K562 (cell line): ENCODE data around the gene BCL2L1. TPM values are rescaled to one million over a fixed set of nuclear protein-coding genes. Genes with fewer than 3 reads are reported as not detected.
A peak's percentile ranks its signal among the peaks of the same experiment; 100 is the strongest.

ENCODE experiments used
- BRD9 ChIP-seq: fragments of 450-650 bp; IDR thresholded peaks from 2 replicates; pipeline ENCODE4 v1.6.1; 2018; ENCODE audit warnings: low read depth; ENCODE audit not compliant: partially characterized antibody
- CTBP1 ChIP-seq: fragments of 450-650 bp; IDR thresholded peaks from 2 replicates; pipeline ENCODE4 v1.6.1; 2016; ENCODE audit warnings: borderline replicate concordance
- FOXP1 ChIP-seq: sonication (generic); formaldehyde crosslinking; IDR thresholded peaks from 2 replicates; pipeline ENCODE4 v1.8.0; 2022; ENCODE audit warnings: mild to moderate bottlenecking, missing genetic modification reagents
- GTF2A2 ChIP-seq: IDR thresholded peaks from 2 replicates; pipeline ENCODE4 v1.6.1; 2016; ENCODE audit warnings: mild to moderate bottlenecking, missing genetic modification characterization, missing compliant biosample characterization
- HDAC1 ChIP-seq, 2 experiments: fragments of 450-650 bp; IDR thresholded peaks; 2 replicates each; pipeline ENCODE4 v1.6.1; 2016 to 2017; ENCODE audit warnings: inconsistent platforms in 1 of 2, mild to moderate bottlenecking in 1 of 2, moderate library complexity in 1 of 2
- HOMEZ ChIP-seq: fragments of 250-450 bp; sonication (Bioruptor Pico); IDR thresholded peaks from 2 replicates; pipeline ENCODE4 v1.4.0; 2020; ENCODE audit warnings: mild to moderate bottlenecking, moderate library complexity
- KDM5B ChIP-seq: fragments of 200-600 bp; sonication (generic); IDR thresholded peaks from 2 replicates; pipeline ENCODE4 v1.6.1; 2012; ENCODE audit warnings: low read depth, mild to moderate bottlenecking, moderate library complexity, low read length, control low read depth, inconsistent platforms; ENCODE audit not compliant: insufficient replicate concordance
- KLF16 ChIP-seq: IDR thresholded peaks from 2 replicates; pipeline ENCODE4 v1.6.1; 2016; ENCODE audit warnings: antibody characterized with exemption
- RB1 ChIP-seq: fragments of 450-650 bp; IDR thresholded peaks from 2 replicates; pipeline ENCODE4 v1.6.1; 2017; ENCODE audit warnings: low read depth, mild to moderate bottlenecking
- RERE ChIP-seq: sonication (generic); formaldehyde crosslinking; IDR thresholded peaks from 2 replicates; pipeline ENCODE4 v1.8.0; 2023; ENCODE audit warnings: missing genetic modification reagents, mild to moderate bottlenecking, borderline replicate concordance
- TRIM24 ChIP-seq, 2 experiments: fragments of 450-650 bp; IDR thresholded peaks; 2 replicates each; pipeline ENCODE4 v1.6.1; 2016
- YY1 ChIP-seq, 3 experiments: IDR thresholded peaks; 2 replicates each; pipeline ENCODE4 v1.6.1; 2011; ENCODE audit warnings: low read length in 2 of 3, mild to moderate bottlenecking in 2 of 3, moderate library complexity in 2 of 3, borderline replicate concordance in 1 of 3, control low read depth in 1 of 3, low read depth in 1 of 3; ENCODE audit not compliant: insufficient read depth in 3 of 3, insufficient replicate concordance in 2 of 3, control insufficient read depth in 1 of 3, insufficient read length in 1 of 3; ENCODE audit errors: extremely low read depth in 1 of 3
- ZNF133 ChIP-seq: fragments of 250-450 bp; sonication (Bioruptor Pico); IDR thresholded peaks from 2 replicates; pipeline ENCODE4 v1.4.0; 2020; ENCODE audit warnings: mild to moderate bottlenecking
- ZNF639 ChIP-seq, 2 experiments: fragments of 200-800 bp in 1 of 2; sonication (Bioruptor generic) in 1 of 2; sonication (generic) in 1 of 2; formaldehyde crosslinking in 1 of 2; IDR thresholded peaks in 1 of 2; conservative IDR thresholded peaks in 1 of 2; 2 replicates each; pipeline versions ENCODE4 v1.5.0 to v1.6.1; 2016 to 2020; ENCODE audit warnings: missing compliant biosample characterization in 1 of 2, missing genetic modification characterization in 1 of 2, missing genetic modification reagents in 1 of 2
- ZNF79 ChIP-seq: fragments of 250-450 bp; sonication (Bioruptor Pico); IDR thresholded peaks from 2 replicates; pipeline ENCODE4 v1.4.0; 2020; ENCODE audit warnings: low read depth, mild to moderate bottlenecking, moderate library complexity
- polyA plus RNA-seq, 8 experiments: library from polyadenylated mRNA; depleted of rRNA in 4 of 8; stranded (reverse) in 5 of 8; unstranded in 3 of 8; fragments of >200 nt; fragmentation: Nextera tagmentation in 2 of 8; fragmentation: Illumina TruSeq in 1 of 8; extraction: Ambion mirVana in 2 of 8; extraction: Trizol in 1 of 8; gene quantifications; 2 replicates each; pipeline versions ENCODE4 v1.2.1 to v1.2.3, GENCODE V29; 2011 to 2014; ENCODE audit warnings: inconsistent platforms in 1 of 8, missing spikeins in 1 of 8
- total RNA-seq, 7 experiments: library from RNA; depleted of rRNA in 6 of 7; stranded (reverse); fragments of >200 nt in 6 of 7; fragmentation: Illumina TruSeq in 2 of 7; extraction: Trizol in 2 of 7; gene quantifications; 2 replicates each; pipeline versions ENCODE4 v1.2.1 to v1.2.3, GENCODE V29; 2011 to 2021; ENCODE audit warnings: low replicate concordance in 1 of 7

The BCL2L1 gene
- total and polyA plus RNA-seq, 9 of the 15 experiments (the other 6 are each of a cell fraction or from before 2014, with no cell fraction given), result 3.3 to 182 (median 120) TPM

- TF ChIP-seq ZNF639 (CRISPR knock-in tag; conservative IDR thresholded peaks at IDR 0.05 in 1 of 2, IDR thresholded peaks at IDR 0.05 in 1 of 2) (0 out of 4 replicates have a peak, but pooled peaks of 1 of the 2 experiments have one; percentile 42), TRIM24 (IDR thresholded peaks at IDR 0.05) (0 out of 4 replicates have a peak, but pooled peaks of 1 of the 2 experiments have one; percentile 8), RERE (CRISPR knock-in tag) (0 out of 2 replicates have a peak, but pooled peaks have one; percentile 51), HOMEZ (CRISPR knock-in tag) (no peak), HDAC1 (IDR thresholded peaks at IDR 0.05) (peak in 1 of 2 experiments; percentile 29; a peak in 1 of 4 replicates), ZNF133 (0 out of 2 replicates have a peak, but pooled peaks have one; percentile 42), FOXP1 (no peak; the same call in 1 of the 2 replicates), RB1 (peak; percentile 55), BRD9 (peak; percentile 58), GTF2A2 (tag) (no peak), KLF16 (0 out of 2 replicates have a peak, but pooled peaks have one; percentile 6), KDM5B (peak; percentile 39), YY1 (IDR thresholded peaks at IDR 0.05; ENCODE audit: borderline replicate concordance in 1 of 3, control insufficient read depth in 1 of 3, extremely low read depth in 1 of 3, insufficient read depth in 3 of 3, insufficient read length in 1 of 3, insufficient replicate concordance in 2 of 3, low read depth in 1 of 3, low read length in 2 of 3) (peak in 1 of 3 experiments; percentile 50), ZNF79 (CRISPR knock-in tag) (0 out of 2 replicates have a peak, but pooled peaks have one; percentile 46), CTBP1 (peak; percentile 56)
Observed at GRCh38 chr20:31722257-31723068, at the start of gene BCL2L1 (continued).
